OCI-LY7 (cell line): ENCODE data around the gene TAGLN3. TPM values are rescaled to one million over a fixed set of nuclear protein-coding genes. Genes with fewer than 3 reads are reported as not detected.
A peak's percentile ranks its signal among the peaks of the same experiment; 100 is the strongest.

Source experiments
- BruUV-seq: library from RNA; stranded (reverse); fragments of 400-500 nt; replicated peaks from 2 replicates; lab custom pipeline; 2021; lab: Mats Ljungman, UMichigan
- CTCF ChIA-PET: fragments of 300-600 bp; sonication (Branson Sonifier 250); formaldehyde crosslinking; loops from one replicate; lab custom pipeline; 2022; ENCODE audit warnings: antibody characterized with exemption; ENCODE audit not compliant: unreplicated experiment; lab: Charles Lee
- POLR2A ChIA-PET: fragments of 300-600 bp; sonication (Branson Sonifier 250); formaldehyde crosslinking; loops from one replicate; lab custom pipeline; 2022; ENCODE audit warnings: antibody characterized with exemption; lab: Charles Lee
- DNase-seq: peaks from one replicate; pipeline ENCODE4 v3.0.0-alpha.2; 2015; ENCODE audit warnings: low spot score
- H2AFZ ChIP-seq: fragments of 200-600 bp; sonication (generic), shearing (Covaris generic); 2 replicates; pipeline ENCODE4 v1.6.1; 2014; ENCODE audit warnings: mild to moderate bottlenecking, antibody characterized with exemption, low read length, moderate library complexity
- H3K27ac ChIP-seq: fragments of 200-600 bp; sonication (generic); 2 replicates; pipeline ENCODE4 v1.5.1; 2014; ENCODE audit warnings: mixed run types, low read depth, mild to moderate bottlenecking, moderate library complexity, low read length, inconsistent platforms; ENCODE audit not compliant: poor library complexity, severe bottlenecking
- H3K36me3 ChIP-seq: fragments of 200-600 bp; sonication (generic); 2 replicates; pipeline ENCODE4 v1.6.1; 2014; ENCODE audit warnings: mild to moderate bottlenecking, antibody characterized with exemption, low read length, moderate library complexity, mixed read lengths; ENCODE audit not compliant: insufficient read depth
- H3K4me1 ChIP-seq: fragments of 200-600 bp; sonication (generic); 2 replicates; pipeline ENCODE4 v1.5.1; 2014; ENCODE audit warnings: mild to moderate bottlenecking, low read length; ENCODE audit not compliant: insufficient read depth, poor library complexity, severe bottlenecking
- H3K4me2 ChIP-seq: fragments of 200-600 bp; sonication (generic); 2 replicates; pipeline ENCODE4 v1.6.1; 2014; ENCODE audit warnings: mild to moderate bottlenecking, low read length
- H3K4me3 ChIP-seq: fragments of 200-600 bp; sonication (generic); 2 replicates; pipeline ENCODE4 v1.5.1; 2014; ENCODE audit warnings: mild to moderate bottlenecking, low read depth, low read length; ENCODE audit not compliant: poor library complexity, severe bottlenecking
- H3K79me2 ChIP-seq: fragments of 200-600 bp; sonication (generic); 2 replicates; pipeline ENCODE4 v1.6.1; 2016; ENCODE audit warnings: low read depth, mild to moderate bottlenecking, low read length, moderate library complexity, mixed read lengths; ENCODE audit not compliant: insufficient read depth
- H3K9me2 ChIP-seq: fragments of 200-600 bp; sonication (generic); 2 replicates; pipeline ENCODE4 v1.6.1; 2016; ENCODE audit warnings: mild to moderate bottlenecking, low read length, mixed read lengths; ENCODE audit not compliant: insufficient read depth
- H3K9me3 ChIP-seq: fragments of 200-600 bp; sonication (generic); 2 replicates; pipeline ENCODE4 v1.6.1; 2014; ENCODE audit warnings: mild to moderate bottlenecking, mixed run types, low read length, mixed read lengths
- H4K20me1 ChIP-seq: fragments of 200-600 bp; sonication (generic); 2 replicates; pipeline ENCODE4 v1.6.1; 2014; ENCODE audit warnings: mild to moderate bottlenecking, antibody characterized with exemption, low read length, moderate library complexity, mixed read lengths; ENCODE audit not compliant: insufficient read depth
- CTCF ChIP-seq: fragments of 200-600 bp; sonication (generic); conservative IDR thresholded peaks from 2 replicates; pipeline ENCODE4 v1.5.1; 2014; ENCODE audit warnings: mild to moderate bottlenecking, antibody characterized with exemption, low read length, moderate library complexity, mixed read lengths
- EZH2phosphoT487 ChIP-seq: fragments of 200-600 bp; sonication (generic); IDR thresholded peaks from 2 replicates; pipeline ENCODE4 v1.6.1; 2018; ENCODE audit warnings: low read depth, borderline replicate concordance, mild to moderate bottlenecking, mixed run types, antibody characterized with exemption, low read length, moderate library complexity, mixed read lengths
- intact Hi-C: fragments of 100-400 bp; cut with micrococcal nuclease; formaldehyde crosslinking; loops from one replicate; pipeline ENCODE4 v1.10.0; 2022; ENCODE audit not compliant: unreplicated experiment
- total RNA-seq, 2 experiments: library from RNA; depleted of rRNA in 1 of 2; stranded (reverse); fragments of >200 nt in 1 of 2; shearing (Covaris generic) in 1 of 2; gene quantifications; 2 replicates each; pipeline ENCODE4 v1.2.3, GENCODE V29; 2014 to 2022

Gene TAGLN3
- total RNA-seq, 2 experiments from 2014 or later = not detected

GRCh38 chr3:112042842-112043280 lies 44.1 kb downstream of the TAGLN3 start:
- H3K79me2 ChIP-seq = no peaks in the 10 kb centered on the region
- intact Hi-C loops = loop anchor here (1.0 kb wide), 3 partner anchors 54 to 326 kb away; no protein-coding TSS in a partner anchor
- no peak overlapping the region for H3K4me3 ChIP-seq
- no peak overlapping the region for H3K27ac ChIP-seq
- no peaks in the 10 kb centered on the region for H3K9me2 ChIP-seq
- no TSS peak for BruUV-seq
- H3K9me3 ChIP-seq = no peaks in the 10 kb centered on the region
- H3K36me3 ChIP-seq = no peaks in the 10 kb centered on the region
- H2AFZ ChIP-seq = peak overlapping the region; percentile 96
- no peak overlapping the region for H3K4me2 ChIP-seq
- ChIA-PET POLR2A (interaction anchor here (1.0 to 1.2 kb wide), 4 partner anchors 46 to 183 kb away, joined by 3 to 5 read pairs (median 4); no protein-coding TSS in a partner anchor), CTCF (interaction anchor here (0.9 to 1.1 kb wide), 3 partner anchors 11 to 324 kb away, joined by 3 read pairs; no protein-coding TSS in a partner anchor)
- no peak for DNase-seq
- no peak for TF ChIP-seq EZH2phosphoT487
- no peak for TF ChIP-seq CTCF
- H3K4me1 ChIP-seq = peaks cover 14% of the 10 kb centered on the region
- H4K20me1 ChIP-seq = no peaks in the 10 kb centered on the region

- peaks cover 9% of the 10 kb centered on the region for H3K4me1 ChIP-seq
- H3K4me3 ChIP-seq = no peak overlapping the region
- BruUV-seq = no TSS peak
- H3K4me2 ChIP-seq = peak overlapping the region; percentile 61
- no peaks in the 10 kb centered on the region for H3K36me3 ChIP-seq
- no peaks in the 10 kb centered on the region for H3K9me3 ChIP-seq
- CTCF ChIA-PET = interaction anchor here (1.0 to 1.1 kb wide), 2 partner anchors 54 to 325 kb away, joined by 3 read pairs; no protein-coding TSS in a partner anchor
- no peaks in the 10 kb centered on the region for H3K9me2 ChIP-seq
- H4K20me1 ChIP-seq = no peaks in the 10 kb centered on the region
- peak overlapping the region; percentile 96 for H2AFZ ChIP-seq
- POLR2A ChIA-PET = interaction anchor here (1.0 to 1.2 kb wide), 3 partner anchors 46 to 184 kb away, joined by 3 to 5 read pairs (median 3); no protein-coding TSS in a partner anchor
- no peak overlapping the region for H3K27ac ChIP-seq
- DNase-seq = peak; percentile 88
- TF ChIP-seq EZH2phosphoT487 = no peak
- peak; percentile 98 for TF ChIP-seq CTCF
- intact Hi-C loops = loop anchor here (1.0 kb wide), 3 partner anchors 54 to 326 kb away; no protein-coding TSS in a partner anchor
- H3K79me2 ChIP-seq = no peaks in the 10 kb centered on the region
Measured at GRCh38 chr3:112043621-112044201, 45.0 kb downstream of the TAGLN3 start.

GRCh38 chr3:112046599-112046998 lies 47.9 kb downstream of the TAGLN3 start:
- H3K4me2 ChIP-seq = no peak overlapping the region
- TF ChIP-seq CTCF (no peak), EZH2phosphoT487 (no peak)

More at GRCh38 chr3:112046599-112046998, 47.9 kb downstream of the TAGLN3 start:
- intact Hi-C loops = no loop called here
- Histone ChIP-seq H3K9me3 (no peaks in the 10 kb centered on the region), H3K79me2 (no peaks in the 10 kb centered on the region), H4K20me1 (no peaks in the 10 kb centered on the region), H3K36me3 (no peaks in the 10 kb centered on the region), H2AFZ (no peak overlapping the region), H3K9me2 (no peaks in the 10 kb centered on the region), H3K4me3 (no peak overlapping the region), H3K4me1 (no peaks in the 10 kb centered on the region), H3K27ac (no peak overlapping the region)
- DNase-seq = no peak
- CTCF ChIA-PET = no interaction called here
- no TSS peak for BruUV-seq
- POLR2A ChIA-PET = interaction anchor here (1.8 kb wide), 1 partner anchor 68 kb away, joined by 3 read pairs; the partner anchor contains the start of gene ABHD10
